ENCODE measurements around the gene CACNG1. TPM values are rescaled to one million over a fixed set of nuclear protein-coding genes. Genes with fewer than 3 reads are reported as not detected.

CACNG1 gene
- polyA plus RNA-seq, 2 of the 4 experiments (the other 2 are of a cell fraction) = 0.15 TPM; not detected in 1

DNA sequence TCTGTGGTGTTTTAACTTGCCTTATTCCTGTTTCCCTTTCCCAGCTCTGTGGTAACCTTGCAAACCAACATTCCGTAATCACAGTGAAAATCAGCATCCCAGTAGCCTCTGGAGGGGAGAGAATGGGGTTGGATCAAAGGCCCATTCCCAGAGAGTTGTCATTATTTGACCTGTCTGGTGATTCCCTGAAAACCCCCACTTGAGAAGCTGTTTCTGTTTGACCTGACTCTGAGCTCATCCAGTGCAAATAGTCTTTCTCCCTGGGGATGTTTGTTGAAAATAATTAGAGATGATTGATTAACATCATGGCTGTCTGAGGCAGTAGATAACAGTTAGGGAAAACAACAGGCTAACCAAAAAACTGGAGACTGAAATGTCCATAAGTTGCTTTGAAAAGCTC lies 3.0 kb downstream of the CACNG1 start:
- Histone ChIP-seq H3K9me3 (peaks cover 29% of the 10 kb centered on the region), H3K4me1 (no peaks in the 10 kb centered on the region), H3K27ac (no peak overlapping the region), H3K4me3 (no peak overlapping the region), H3K4me2 (no peak overlapping the region)
- DNase-seq (ENCODE audit: low read depth in 1 of 2, low spot score in 1 of 2) (no peak), FAIRE-seq (no peak), ATAC-seq (no peak)
- CTCF ChIA-PET = interaction anchor here (1.5 kb wide), 1 partner anchor 111 kb away, joined by 3 read pairs; no protein-coding TSS in a partner anchor
- POLR2A ChIA-PET = no interaction called here
- 3% methylated on average over 1 of the region's 1 CpG for WGBS (ENCODE audit: missing lambda C conversion rate)
- TF ChIP-seq NFE2L2 (conservative IDR thresholded peaks at IDR 0.05; ENCODE audit: low read length) = no peak
- TF ChIP-seq RFX5 (IDR thresholded peaks at IDR 0.05) = no peak
- no peak for TF ChIP-seq SMC3 (IDR thresholded peaks at IDR 0.05)
- no peak for TF ChIP-seq HDAC2 (IDR thresholded peaks at IDR 0.05)
- TF ChIP-seq POLR2A (IDR thresholded peaks at IDR 0.05; ENCODE audit: low read length) = no peak
- no peak for TF ChIP-seq HMGXB4 (CRISPR knock-in tag; IDR thresholded peaks at IDR 0.05; ENCODE audit: borderline replicate concordance)
- TF ChIP-seq, protein P1, sequence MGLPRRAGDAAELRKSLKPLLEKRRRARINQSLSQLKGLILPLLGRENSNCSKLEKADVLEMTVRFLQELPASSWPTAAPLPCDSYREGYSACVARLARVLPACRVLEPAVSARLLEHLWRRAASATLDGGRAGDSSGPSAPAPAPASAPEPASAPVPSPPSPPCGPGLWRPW (IDR thresholded peaks at IDR 0.05) = no peak
- TF ChIP-seq HEYL (CRISPR knock-in tag; IDR thresholded peaks at IDR 0.05) = no peak
- TF ChIP-seq EHMT2 (IDR thresholded peaks at IDR 0.05; ENCODE audit: low read depth) = no peak

- H3K4me3 ChIP-seq = no peak overlapping the region
- DNase-seq (ENCODE audit: low read depth in 1 of 2, low spot score in 1 of 2) (no peak), ATAC-seq (no peak), FAIRE-seq (peak; percentile 80)
- no peak overlapping the region for H3K4me2 ChIP-seq
- H3K27ac ChIP-seq = no peak overlapping the region
- H3K9me3 ChIP-seq = peaks cover 29% of the 10 kb centered on the region
- CTCF ChIA-PET = no interaction called here
- no peaks in the 10 kb centered on the region for H3K4me1 ChIP-seq
- TF ChIP-seq EP300 (IDR thresholded peaks at IDR 0.05) = no peak
- TF ChIP-seq KDM5A (IDR thresholded peaks at IDR 0.05) = no peak
- TF ChIP-seq, protein P2, sequence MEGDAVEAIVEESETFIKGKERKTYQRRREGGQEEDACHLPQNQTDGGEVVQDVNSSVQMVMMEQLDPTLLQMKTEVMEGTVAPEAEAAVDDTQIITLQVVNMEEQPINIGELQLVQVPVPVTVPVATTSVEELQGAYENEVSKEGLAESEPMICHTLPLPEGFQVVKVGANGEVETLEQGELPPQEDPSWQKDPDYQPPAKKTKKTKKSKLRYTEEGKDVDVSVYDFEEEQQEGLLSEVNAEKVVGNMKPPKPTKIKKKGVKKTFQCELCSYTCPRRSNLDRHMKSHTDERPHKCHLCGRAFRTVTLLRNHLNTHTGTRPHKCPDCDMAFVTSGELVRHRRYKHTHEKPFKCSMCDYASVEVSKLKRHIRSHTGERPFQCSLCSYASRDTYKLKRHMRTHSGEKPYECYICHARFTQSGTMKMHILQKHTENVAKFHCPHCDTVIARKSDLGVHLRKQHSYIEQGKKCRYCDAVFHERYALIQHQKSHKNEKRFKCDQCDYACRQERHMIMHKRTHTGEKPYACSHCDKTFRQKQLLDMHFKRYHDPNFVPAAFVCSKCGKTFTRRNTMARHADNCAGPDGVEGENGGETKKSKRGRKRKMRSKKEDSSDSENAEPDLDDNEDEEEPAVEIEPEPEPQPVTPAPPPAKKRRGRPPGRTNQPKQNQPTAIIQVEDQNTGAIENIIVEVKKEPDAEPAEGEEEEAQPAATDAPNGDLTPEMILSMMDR (IDR thresholded peaks at IDR 0.05) = no peak
- no peak for TF ChIP-seq FOXS1 (CRISPR knock-in tag; IDR thresholded peaks at IDR 0.05)
- TF ChIP-seq NPAS2 (CRISPR knock-in tag; IDR thresholded peaks at IDR 0.05; ENCODE audit: borderline replicate concordance) = no peak
- no peak for TF ChIP-seq ZC3H11A (IDR thresholded peaks at IDR 0.05)
- TF ChIP-seq HOXB13 (CRISPR knock-in tag; IDR thresholded peaks at IDR 0.05; ENCODE audit: low read depth) = no peak
- POLR2A ChIA-PET = no interaction called here
- WGBS (ENCODE audit: missing lambda C conversion rate) = 4% methylated on average over 5 of the region's 5 CpGs
These were observed 4.8 kb downstream of the CACNG1 start for GRCh38 chr17:67049025-67049739.

GRCh38 chr17:67050066-67050465 lies 5.7 kb downstream of the CACNG1 start:
- Histone ChIP-seq H3K4me2 (no peak overlapping the region), H3K9me3 (peaks cover 29% of the 10 kb centered on the region), H3K4me1 (no peaks in the 10 kb centered on the region), H3K4me3 (no peak overlapping the region), H3K27ac (no peak overlapping the region)
- ATAC-seq = no peak
- TF ChIP-seq FOXS1 (CRISPR knock-in tag; IDR thresholded peaks at IDR 0.05) (no peak), ZSCAN20 (CRISPR knock-in tag; IDR thresholded peaks at IDR 0.05) (no peak), NR3C1 (IDR thresholded peaks at IDR 0.05) (no peak), ZFP36 (IDR thresholded peaks at IDR 0.05; ENCODE audit: borderline replicate concordance, partially characterized antibody) (no peak), EHF (CRISPR knock-in tag; IDR thresholded peaks at IDR 0.05) (no peak), MAFK (IDR thresholded peaks at IDR 0.05; ENCODE audit: partially characterized antibody) (no peak), HOXA7 (CRISPR knock-in tag; IDR thresholded peaks at IDR 0.05) (no peak), EP300 (IDR thresholded peaks at IDR 0.05) (no peak), POLR2A (IDR thresholded peaks at IDR 0.05; ENCODE audit: low read length) (no peak), KDM1A (IDR thresholded peaks at IDR 0.05; ENCODE audit: low read depth) (no peak), USF2 (IDR thresholded peaks at IDR 0.05) (no peak), CHD4 (IDR thresholded peaks at IDR 0.05; ENCODE audit: borderline replicate concordance) (no peak), SMC3 (IDR thresholded peaks at IDR 0.05) (no peak), RARB (CRISPR knock-in tag; IDR thresholded peaks at IDR 0.05) (no peak), TFCP2L1 (CRISPR knock-in tag; IDR thresholded peaks at IDR 0.05) (no peak), ZC3H11A (IDR thresholded peaks at IDR 0.05) (no peak), MAZ (IDR thresholded peaks at IDR 0.05; ENCODE audit: borderline replicate concordance, low read depth, low read length) (no peak), BCL3 (IDR thresholded peaks at IDR 0.05) (no peak), BHLHE40 (IDR thresholded peaks at IDR 0.05; ENCODE audit: low read depth, low read length) (no peak), ESRRA (IDR thresholded peaks at IDR 0.05; ENCODE audit: borderline replicate concordance, low read length) (no peak)
- POLR2A ChIA-PET = no interaction called here
- WGBS (ENCODE audit: missing lambda C conversion rate) = 92% methylated on average over 1 of the region's 1 CpG
- DNase-seq (ENCODE audit: low read depth in 1 of 2, low spot score in 1 of 2) = no peak
- CTCF ChIA-PET = interaction anchor here (0.6 to 1.1 kb wide), 2 partner anchors 21 to 293 kb away, joined by 3 read pairs; no protein-coding TSS in a partner anchor
- FAIRE-seq = no peak

Measured in A549 (cell line).